Non-pigmented ciliary epithelial cell (primary cell): ENCODE measurements around the gene COL6A3.

Experiments
- DNase-seq: peaks from one replicate; pipeline ENCODE4 v3.0.0-alpha.2; 2010; ENCODE audit warnings: low read depth

Gene COL6A3

GRCh38 chr2:237413777-237414661, at the start of gene COL6A3:
Gene COL6A3 (minus strand): TSS chr2:237414164. CDS start chr2:237396817, 17,347 bp downstream.
- peak; percentile 32 for DNase-seq

GRCh38 chr2:237459741-237460174, 45.8 kb upstream of the COL6A3 start:
- no peak for DNase-seq

GRCh38 chr2:237459226-237459625, 45.3 kb upstream of the COL6A3 start:
- DNase-seq = no peak

DNA sequence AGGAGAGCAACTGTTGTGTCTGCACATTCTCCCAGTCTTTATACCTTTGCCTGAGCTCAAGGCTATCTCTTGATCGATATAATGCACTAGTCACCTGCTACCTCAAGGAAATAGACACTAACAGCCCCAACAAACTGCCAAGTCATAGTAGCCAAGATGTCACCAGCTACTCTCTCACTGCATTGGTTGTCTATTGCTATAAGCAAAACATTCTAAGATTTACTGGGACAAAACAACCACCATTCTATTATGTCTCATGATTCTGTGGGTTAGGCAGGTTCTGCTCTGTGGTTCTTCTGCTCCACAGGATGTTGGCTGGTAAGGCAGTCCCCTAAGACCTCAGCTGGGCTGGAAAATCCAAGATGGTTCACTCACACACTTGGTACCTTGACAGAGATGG, 44.6 kb upstream of the COL6A3 start:
- DNase-seq = no peak

- DNase-seq = no peak
Measured at GRCh38 chr2:237457388-237457941, 43.5 kb upstream of the COL6A3 start.

- DNase-seq = no peak
Measured at GRCh38 chr2:237456200-237456843, 42.4 kb upstream of the COL6A3 start.

- DNase-seq = no peak
Measured at GRCh38 chr2:237455764-237456163, 41.8 kb upstream of the COL6A3 start.

GRCh38 chr2:237453671-237454070, 39.7 kb upstream of the COL6A3 start:
- DNase-seq = no peak

DNA sequence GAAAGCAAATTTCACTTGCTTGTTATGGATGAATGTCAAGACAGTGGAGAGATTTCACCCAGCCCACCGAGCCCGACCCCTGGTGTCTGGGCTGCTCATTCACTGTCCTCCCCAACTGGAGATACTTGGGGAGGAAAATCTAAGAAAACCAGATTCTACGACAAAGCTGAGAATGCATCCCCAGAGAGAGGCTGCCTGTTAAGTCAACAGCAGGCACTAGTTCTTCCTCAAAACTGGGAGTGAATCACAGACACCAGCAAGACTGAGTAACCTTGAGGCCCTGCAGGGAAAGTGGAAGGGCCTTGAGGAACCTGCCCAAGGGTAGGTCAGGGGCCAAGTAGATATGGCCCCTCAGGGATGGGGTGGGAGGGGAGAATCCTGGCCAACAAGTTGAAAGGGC, 38.9 kb upstream of the COL6A3 start:
- no peak for DNase-seq

- no peak for DNase-seq
Measured at GRCh38 chr2:237451643-237452469, 37.9 kb upstream of the COL6A3 start.

DNA sequence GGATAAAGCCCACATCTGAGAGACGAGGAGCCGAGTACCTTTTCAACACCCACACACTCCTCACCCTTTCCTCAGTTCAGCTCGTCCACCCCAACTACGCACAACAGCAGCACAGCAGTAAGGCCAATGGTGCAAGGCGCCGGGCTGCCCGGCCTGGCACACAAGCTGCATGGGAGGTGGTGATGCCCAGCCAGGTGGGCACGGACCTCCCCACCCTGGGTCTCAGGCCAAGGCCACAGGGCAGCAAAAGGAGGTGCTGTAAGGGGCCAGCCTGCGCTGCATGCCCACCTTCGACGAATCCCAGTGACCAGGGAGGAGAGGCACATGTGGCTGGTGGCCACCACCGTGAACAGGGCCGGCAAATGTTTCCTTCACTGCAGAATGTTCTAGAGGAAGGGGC, 36.6 kb upstream of the COL6A3 start:
- DNase-seq = no peak

DNA sequence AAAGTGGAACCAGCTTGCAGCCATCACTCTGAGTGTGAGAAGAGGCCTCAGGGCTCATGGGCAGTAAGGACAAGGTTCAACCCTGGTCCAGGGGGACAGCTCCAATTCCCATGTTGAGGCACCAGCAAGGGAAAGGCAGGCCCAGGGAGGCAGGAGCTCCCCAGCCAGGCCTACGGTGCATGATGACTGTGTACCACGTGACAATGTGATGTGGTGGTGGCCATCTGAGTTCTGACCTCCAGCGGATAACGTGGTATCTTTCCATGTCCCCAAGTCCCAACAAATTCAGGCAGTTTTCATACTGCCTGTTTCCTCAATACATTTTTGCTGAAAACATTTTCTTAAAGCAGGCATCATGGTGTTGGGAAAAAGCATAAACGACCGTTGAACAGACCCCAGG, 36.1 kb upstream of the COL6A3 start:
- DNase-seq = no peak

DNA sequence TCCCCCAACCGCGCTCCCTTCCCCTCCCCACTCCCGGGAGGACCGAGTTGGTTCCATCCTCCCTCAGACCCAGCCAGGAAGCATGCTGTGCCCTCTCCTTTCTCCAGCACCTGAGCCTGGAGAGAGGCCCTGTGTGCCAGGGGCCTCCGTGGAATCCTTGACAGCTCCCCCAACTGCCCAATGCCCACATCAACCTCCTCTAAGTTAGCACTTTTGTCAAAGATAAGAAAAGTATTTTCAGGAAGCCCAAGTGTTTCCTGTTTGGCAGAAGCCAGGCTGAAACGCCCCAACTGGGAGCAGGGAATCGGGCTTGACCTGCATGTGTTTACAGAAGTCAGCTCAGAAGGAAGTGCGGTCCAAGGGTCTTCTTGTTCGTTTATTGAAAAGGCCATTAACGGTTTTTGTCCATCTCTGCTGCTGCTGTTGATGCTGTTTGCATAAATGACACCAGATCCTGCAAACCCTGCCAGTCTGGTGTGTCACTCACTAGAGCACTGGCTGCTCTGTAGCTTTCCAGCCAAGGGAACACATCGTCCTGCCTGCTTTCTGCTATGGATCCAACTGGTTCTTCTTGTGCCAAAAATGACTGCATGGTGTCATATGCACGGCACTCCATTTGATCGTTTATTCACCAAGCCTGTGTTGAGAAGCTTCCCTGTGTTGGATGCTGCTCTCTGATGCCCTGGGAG, 35.4 kb upstream of the COL6A3 start:
- no peak for DNase-seq

GRCh38 chr2:237448626-237449025, 34.7 kb upstream of the COL6A3 start:
- DNase-seq = no peak

GRCh38 chr2:237448171-237448570, 34.2 kb upstream of the COL6A3 start:
- no peak for DNase-seq

- DNase-seq = no peak
Measured at GRCh38 chr2:237447496-237447895, 33.5 kb upstream of the COL6A3 start.

DNA sequence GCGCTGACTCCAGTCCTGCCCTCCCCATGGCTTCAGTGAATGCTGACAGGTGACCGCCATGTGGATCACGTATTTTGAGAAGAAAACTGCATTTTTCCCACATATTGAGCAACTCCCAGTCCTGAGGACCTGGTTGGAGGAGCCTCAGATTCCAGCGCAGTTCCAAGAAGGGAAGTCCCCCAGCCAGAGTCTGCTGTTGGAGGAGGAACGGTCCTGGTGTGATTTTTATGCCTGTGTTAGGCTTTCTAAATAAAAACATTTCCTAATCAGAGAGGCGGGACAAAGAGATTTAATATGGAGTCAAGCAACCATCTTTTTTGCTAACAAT, 32.3 kb upstream of the COL6A3 start:
- DNase-seq = no peak

GRCh38 chr2:237445611-237446337, 31.8 kb upstream of the COL6A3 start:
- DNase-seq = no peak

GRCh38 chr2:237444071-237444470, 30.1 kb upstream of the COL6A3 start:
- DNase-seq = no peak

DNA sequence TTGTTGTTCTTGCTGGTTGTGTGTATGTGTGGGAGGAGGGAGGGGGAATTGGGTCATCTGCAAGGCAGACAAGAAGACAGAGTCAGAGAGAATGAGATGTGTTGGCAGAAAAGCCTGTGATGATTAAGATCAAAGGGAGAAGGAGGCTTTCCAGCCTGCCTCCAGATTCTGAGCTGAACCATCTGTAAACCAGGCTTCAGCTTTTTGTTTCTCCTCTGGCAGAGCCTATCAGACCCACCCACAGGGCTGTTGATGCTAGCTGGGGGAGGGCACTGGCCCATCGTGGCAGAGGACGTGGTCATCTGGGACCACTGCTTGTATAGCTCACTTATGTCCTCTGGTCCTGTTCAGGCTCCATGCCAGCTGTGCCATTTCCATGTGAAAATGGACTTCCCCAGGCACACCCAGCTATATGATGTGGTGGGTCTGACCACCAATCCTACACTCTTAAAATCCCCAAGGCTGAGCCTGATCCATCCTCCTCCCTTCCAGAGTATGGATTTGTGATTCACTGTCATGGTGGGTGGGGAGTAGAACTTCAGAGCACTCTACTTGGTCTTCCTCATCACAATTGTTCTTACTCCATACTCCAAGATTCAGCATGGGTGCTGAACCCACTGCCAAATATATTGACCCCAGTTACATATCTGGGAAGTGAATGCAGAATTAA, 27.8 kb upstream of the COL6A3 start:
- DNase-seq = no peak
